Ovary (tissue), 3 donors: Measurements from ENCODE around the gene PLAA.

Experiments
- EP300 ChIP-seq: sonication (generic); formaldehyde crosslinking; IDR thresholded peaks from one replicate; pipeline ENCODE4 v1.6.1; 2017; ENCODE audit warnings: antibody characterized with exemption
- POLR2A ChIP-seq: fragments of 450-650 bp; IDR thresholded peaks from one replicate; pipeline ENCODE4 v1.6.1; 2017; ENCODE audit warnings: antibody characterized with exemption, mild to moderate bottlenecking, moderate library complexity
- TF ChIP-seq, protein P1 (sequence below), 3 donors: fragments of 450-650 bp in 2 of 3; fragments of 200-600 bp in 1 of 3; IDR thresholded peaks; one replicate each; pipeline versions ENCODE4 v1.5.1 to v1.8.0; 2016 to 2022; ENCODE audit warnings: antibody characterized with exemption in 3 of 3, mild to moderate bottlenecking in 1 of 3
- donor health status: DM: no; HTN: no; CAD: no.

DNA sequence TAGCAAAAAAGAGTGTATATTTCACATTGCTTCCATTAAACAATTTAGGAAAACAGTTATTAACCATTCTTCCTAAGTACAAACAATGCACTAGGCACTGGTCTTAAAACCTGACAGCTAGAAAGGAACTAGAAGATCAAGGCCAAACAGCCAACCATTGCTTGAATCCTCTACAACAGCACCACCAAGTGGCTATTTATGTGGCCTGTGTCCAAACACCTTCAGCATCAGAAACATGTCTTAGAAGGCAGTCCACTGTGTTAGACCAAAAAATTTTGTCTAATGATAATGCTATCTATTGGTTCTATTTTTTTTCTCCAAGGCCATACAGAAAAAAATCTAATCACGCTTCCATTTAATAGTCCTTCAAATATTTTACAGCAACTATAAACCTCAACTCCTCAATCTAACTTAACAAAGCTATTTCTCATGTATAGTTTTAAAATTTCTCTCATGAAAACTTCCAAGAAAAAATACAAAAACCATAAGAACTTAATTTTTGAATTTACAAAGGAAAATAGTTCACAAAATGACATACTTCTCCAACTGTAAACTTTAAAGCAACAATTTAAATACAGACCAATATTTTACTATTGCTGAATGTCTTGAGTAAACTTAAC, 90.5 kb downstream of the PLAA start:
- TF ChIP-seq, protein P1, sequence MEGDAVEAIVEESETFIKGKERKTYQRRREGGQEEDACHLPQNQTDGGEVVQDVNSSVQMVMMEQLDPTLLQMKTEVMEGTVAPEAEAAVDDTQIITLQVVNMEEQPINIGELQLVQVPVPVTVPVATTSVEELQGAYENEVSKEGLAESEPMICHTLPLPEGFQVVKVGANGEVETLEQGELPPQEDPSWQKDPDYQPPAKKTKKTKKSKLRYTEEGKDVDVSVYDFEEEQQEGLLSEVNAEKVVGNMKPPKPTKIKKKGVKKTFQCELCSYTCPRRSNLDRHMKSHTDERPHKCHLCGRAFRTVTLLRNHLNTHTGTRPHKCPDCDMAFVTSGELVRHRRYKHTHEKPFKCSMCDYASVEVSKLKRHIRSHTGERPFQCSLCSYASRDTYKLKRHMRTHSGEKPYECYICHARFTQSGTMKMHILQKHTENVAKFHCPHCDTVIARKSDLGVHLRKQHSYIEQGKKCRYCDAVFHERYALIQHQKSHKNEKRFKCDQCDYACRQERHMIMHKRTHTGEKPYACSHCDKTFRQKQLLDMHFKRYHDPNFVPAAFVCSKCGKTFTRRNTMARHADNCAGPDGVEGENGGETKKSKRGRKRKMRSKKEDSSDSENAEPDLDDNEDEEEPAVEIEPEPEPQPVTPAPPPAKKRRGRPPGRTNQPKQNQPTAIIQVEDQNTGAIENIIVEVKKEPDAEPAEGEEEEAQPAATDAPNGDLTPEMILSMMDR (IDR thresholded peaks at IDR 0.05) = peak in 1 of 3 donors; percentile 10
- no peak for TF ChIP-seq POLR2A
- no peak for TF ChIP-seq EP300
